Esophagus squamous epithelium (tissue), 4 donors: ENCODE data around the gene SLC16A7.

Source experiments
- POLR2A ChIP-seq, 4 donors: fragments of 450-650 bp; IDR thresholded peaks; one replicate each; pipeline ENCODE4 v1.6.1; 2017; ENCODE audit warnings: antibody characterized with exemption in 4 of 4, mild to moderate bottlenecking in 4 of 4, moderate library complexity in 3 of 4
- TF ChIP-seq, protein P1 (sequence below), 6 experiments: fragments of 450-650 bp in 4 of 6; fragments of 200-600 bp in 2 of 6; sonication (generic) in 2 of 6; IDR thresholded peaks; one replicate each; pipeline ENCODE4 v1.5.1; 2016 to 2019; ENCODE audit warnings: antibody characterized with exemption in 6 of 6, mild to moderate bottlenecking in 4 of 6, moderate library complexity in 4 of 6

DNA sequence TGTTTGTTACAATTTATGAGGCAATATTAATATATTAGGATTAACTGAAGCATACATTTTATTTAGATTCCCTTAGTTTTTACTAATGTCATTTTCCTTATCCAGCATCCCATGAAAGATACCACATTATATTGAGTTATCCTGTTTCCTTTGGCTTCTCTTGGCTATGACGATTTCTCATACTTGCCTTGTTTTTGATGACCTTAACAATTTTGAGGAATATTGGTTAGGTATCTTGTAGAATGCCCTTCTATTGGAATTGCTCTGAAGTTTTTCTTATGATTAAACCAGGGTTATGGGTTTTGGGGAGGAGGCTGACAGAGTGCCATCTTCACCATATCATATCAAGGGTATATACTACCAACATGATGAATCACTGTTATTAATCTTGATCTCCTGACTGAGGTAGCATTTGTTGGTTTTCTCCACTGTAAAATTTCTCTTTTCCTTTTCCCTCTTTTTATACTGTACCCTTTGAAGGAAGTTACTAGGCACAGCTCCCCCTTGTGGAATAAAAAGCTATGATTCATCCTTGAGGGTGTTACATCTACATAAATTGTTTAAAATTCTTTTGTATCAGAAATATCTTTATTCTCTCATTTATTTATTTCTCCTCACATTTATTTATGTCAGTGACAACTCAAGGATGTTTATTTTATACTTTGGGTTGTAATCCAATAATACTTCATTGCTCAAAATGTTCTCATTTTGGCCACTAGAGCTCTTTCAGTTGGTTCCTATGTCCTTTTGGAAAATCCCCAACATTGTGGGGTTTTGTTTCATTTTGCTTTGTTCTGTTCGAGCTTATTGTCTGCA lies 239.0 kb downstream of the SLC16A7 start:
- TF ChIP-seq, protein P1, sequence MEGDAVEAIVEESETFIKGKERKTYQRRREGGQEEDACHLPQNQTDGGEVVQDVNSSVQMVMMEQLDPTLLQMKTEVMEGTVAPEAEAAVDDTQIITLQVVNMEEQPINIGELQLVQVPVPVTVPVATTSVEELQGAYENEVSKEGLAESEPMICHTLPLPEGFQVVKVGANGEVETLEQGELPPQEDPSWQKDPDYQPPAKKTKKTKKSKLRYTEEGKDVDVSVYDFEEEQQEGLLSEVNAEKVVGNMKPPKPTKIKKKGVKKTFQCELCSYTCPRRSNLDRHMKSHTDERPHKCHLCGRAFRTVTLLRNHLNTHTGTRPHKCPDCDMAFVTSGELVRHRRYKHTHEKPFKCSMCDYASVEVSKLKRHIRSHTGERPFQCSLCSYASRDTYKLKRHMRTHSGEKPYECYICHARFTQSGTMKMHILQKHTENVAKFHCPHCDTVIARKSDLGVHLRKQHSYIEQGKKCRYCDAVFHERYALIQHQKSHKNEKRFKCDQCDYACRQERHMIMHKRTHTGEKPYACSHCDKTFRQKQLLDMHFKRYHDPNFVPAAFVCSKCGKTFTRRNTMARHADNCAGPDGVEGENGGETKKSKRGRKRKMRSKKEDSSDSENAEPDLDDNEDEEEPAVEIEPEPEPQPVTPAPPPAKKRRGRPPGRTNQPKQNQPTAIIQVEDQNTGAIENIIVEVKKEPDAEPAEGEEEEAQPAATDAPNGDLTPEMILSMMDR (IDR thresholded peaks at IDR 0.05): peak in 5 of 6 experiments; percentile 1 to 62 (median 42)
- TF ChIP-seq POLR2A (IDR thresholded peaks at IDR 0.05): no peak
